ENCODE data around the gene LTBP2.
"Not testable (repeated sequence)": the region's sequence is repeated elsewhere in the genome, so short reads cannot be mapped to it uniquely, and the experiment has no call there.

Gene LTBP2

DNA sequence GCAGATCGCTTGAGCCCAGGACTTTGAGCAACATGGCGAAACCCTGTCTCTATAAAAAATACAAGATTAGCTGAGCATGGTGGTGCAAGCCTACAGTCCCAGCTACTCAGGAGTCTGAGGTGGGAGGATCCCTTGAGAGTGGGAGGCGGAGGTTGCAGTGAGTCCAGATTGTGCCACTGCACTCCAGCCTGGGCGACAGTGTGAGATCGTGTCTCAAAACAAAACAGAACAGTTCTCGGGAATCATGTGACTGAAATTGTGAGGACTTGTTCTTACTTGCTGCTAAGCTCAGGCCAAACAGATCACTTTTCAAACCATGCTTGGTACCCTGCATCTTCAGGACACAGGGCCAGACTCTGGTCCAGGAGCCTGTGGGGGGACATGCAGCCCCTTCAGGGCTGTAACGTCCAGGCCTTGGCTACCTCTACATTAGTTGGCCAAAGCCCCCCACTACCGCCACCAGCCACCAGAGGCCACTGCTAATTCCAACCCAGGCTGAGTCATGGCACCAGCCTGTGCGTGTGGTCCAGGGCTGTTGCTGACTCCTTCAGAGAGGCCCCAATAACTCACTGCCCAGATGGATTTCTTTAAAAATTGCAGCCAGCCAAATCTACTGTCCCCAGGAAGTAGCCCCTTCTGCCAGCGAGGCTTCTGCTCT is 152.6 kb downstream of the LTBP2 start:
- TF ChIP-seq, protein P1, sequence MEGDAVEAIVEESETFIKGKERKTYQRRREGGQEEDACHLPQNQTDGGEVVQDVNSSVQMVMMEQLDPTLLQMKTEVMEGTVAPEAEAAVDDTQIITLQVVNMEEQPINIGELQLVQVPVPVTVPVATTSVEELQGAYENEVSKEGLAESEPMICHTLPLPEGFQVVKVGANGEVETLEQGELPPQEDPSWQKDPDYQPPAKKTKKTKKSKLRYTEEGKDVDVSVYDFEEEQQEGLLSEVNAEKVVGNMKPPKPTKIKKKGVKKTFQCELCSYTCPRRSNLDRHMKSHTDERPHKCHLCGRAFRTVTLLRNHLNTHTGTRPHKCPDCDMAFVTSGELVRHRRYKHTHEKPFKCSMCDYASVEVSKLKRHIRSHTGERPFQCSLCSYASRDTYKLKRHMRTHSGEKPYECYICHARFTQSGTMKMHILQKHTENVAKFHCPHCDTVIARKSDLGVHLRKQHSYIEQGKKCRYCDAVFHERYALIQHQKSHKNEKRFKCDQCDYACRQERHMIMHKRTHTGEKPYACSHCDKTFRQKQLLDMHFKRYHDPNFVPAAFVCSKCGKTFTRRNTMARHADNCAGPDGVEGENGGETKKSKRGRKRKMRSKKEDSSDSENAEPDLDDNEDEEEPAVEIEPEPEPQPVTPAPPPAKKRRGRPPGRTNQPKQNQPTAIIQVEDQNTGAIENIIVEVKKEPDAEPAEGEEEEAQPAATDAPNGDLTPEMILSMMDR (conservative IDR thresholded peaks at IDR 0.05; ENCODE audit: low read depth, low read length), result peak; percentile 85
- peak; percentile 74 for DNase-seq (ENCODE audit: low read depth)
- H3K4me3 ChIP-seq (ENCODE audit: low read depth, low read length), result no peak overlapping the region

DNA sequence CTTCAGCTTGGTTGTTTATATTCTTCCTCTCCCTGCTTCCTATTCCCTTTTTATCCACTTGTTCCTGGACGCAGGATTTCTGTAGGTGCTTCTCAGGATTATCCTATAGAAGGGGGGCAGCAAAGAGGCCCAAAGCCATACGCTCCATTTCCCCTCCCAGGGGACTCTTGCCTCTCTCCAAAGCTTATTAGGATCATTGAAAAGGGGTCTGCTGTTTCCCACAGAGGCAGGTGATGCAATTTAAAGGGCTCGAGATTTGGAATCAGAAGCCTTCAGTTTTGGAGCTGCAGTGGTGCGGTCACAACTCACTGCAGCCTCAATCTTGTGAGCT is 154.5 kb downstream of the LTBP2 start:
- TF ChIP-seq, protein P1 (conservative IDR thresholded peaks at IDR 0.05; ENCODE audit: low read depth, low read length), result no peak
- DNase-seq (ENCODE audit: low read depth), result no peak
- H3K4me3 ChIP-seq (ENCODE audit: low read depth, low read length), result no peak overlapping the region

DNA sequence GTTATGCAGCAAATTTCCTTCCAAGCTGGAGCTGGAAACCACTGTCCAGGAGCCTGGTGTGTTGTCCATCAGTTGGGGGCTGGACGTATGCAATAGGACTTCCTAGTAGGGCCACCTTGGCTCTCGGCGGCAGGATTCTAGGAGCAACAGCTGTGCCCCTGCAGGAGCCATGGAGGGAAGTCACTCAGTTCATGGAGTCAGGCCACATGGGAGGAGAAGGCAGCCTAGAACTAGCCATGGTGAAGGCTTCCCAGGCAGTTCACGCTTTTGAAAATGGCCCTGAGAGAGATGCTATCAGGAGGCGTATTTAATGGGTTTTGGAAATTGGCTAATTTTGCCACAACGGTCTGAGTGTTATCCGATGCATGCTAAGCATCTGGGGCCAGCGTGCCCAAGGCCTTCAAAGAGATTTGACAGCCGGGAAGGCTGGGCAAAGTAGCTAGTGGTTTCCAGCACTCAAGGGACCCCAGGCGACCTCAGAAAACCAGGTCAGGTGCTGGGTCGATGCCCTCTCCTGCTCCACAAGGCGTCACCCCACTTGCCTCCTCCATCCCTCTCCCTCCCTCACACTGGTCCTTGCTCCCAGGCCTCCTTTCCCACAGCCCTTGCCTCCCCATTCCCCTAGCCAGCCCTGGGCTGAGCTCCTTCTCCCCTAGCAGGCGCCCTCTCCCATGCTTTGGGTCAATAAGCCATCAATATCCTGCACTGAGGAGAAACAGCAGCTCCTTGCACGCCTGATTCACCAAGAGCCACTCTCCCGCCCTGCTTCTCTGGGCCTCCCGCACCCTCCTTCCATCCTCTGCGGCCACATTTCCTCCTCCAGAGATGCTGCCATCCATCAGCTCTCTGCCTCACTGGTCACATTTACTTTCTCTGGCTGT is 155.1 kb downstream of the LTBP2 start:
- no peak for DNase-seq (ENCODE audit: low read depth)
- TF ChIP-seq, protein P1 (conservative IDR thresholded peaks at IDR 0.05; ENCODE audit: low read depth, low read length), result no peak
- no peak overlapping the region for H3K4me3 ChIP-seq (ENCODE audit: low read depth, low read length)

DNA sequence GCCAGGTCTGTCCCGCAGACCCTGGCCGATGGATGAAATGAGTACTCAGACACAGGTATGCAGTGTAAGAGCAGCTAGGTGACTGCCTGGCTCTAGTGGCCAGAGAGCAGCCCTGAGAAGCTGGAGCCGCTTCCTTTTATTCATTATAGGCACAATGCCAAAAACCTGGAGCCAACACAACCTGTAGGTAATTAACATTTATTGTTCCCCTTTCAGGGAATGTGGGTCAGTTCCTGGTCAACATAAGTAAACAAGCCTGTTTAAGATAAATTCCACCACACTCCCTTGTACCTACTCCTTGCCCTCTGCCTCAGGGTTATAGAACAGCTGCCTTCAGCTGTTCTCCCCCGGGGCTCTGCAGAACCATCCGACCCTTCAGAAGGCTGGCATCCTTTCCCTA is 157.6 kb downstream of the LTBP2 start:
- H3K4me3 ChIP-seq (ENCODE audit: low read depth, low read length); DNase-seq (ENCODE audit: low read depth): not testable (repeated sequence)

Measured in choroid plexus epithelial cell (primary cell).